ENCODE results near the gene SUPT3H. TPM values are rescaled to one million over a fixed set of nuclear protein-coding genes. Genes with fewer than 3 reads are reported as not detected.
A peak's percentile ranks its signal among the peaks of the same experiment; 100 is the strongest.
"Not testable (repeated sequence)": the region's sequence is repeated elsewhere in the genome, so short reads cannot be mapped to it uniquely, and the experiment has no call there.

The SUPT3H gene
- total RNA-seq, 1 donor: 4.7 TPM

GRCh38 chr6:45148711-45149341, 228.9 kb downstream of the SUPT3H start:
- H3K27ac ChIP-seq (ENCODE audit: low read depth, low read length): peak overlapping the region; percentile 47
- no peaks in the 10 kb centered on the region for H3K9me3 ChIP-seq (ENCODE audit: low read depth, low read length)
- H4K20me1 ChIP-seq (ENCODE audit: insufficient read depth, low read length): no peaks in the 10 kb centered on the region
- H3K4me1 ChIP-seq (ENCODE audit: insufficient read depth, low read length): peaks cover 15% of the 10 kb centered on the region
- H2AFZ ChIP-seq (ENCODE audit: low read length): peak overlapping the region; percentile 13
- peak; percentile 88 for DNase-seq (ENCODE audit: insufficient read length, low spot score, missing footprints)
- H3K4me3 ChIP-seq (ENCODE audit: insufficient read depth, low read length): no peak overlapping the region
- no peaks in the 10 kb centered on the region for H3K27me3 ChIP-seq (ENCODE audit: insufficient read depth, low read length)
- H3K4me2 ChIP-seq (ENCODE audit: insufficient read depth, low read length): peak overlapping the region; percentile 40
- H3K79me2 ChIP-seq (ENCODE audit: insufficient read depth, low read length): no peaks in the 10 kb centered on the region
- TF ChIP-seq CTCF (IDR thresholded peaks at IDR 0.05; ENCODE audit: extremely low read depth, low read depth, low read length): no peak
- no peaks in the 10 kb centered on the region for H3K36me3 ChIP-seq (ENCODE audit: insufficient read depth, low read length)

- no peak for DNase-seq (ENCODE audit: insufficient read length, low spot score, missing footprints)
These were observed 229.5 kb downstream of the SUPT3H start for GRCh38 chr6:45148278-45148677.

DNA sequence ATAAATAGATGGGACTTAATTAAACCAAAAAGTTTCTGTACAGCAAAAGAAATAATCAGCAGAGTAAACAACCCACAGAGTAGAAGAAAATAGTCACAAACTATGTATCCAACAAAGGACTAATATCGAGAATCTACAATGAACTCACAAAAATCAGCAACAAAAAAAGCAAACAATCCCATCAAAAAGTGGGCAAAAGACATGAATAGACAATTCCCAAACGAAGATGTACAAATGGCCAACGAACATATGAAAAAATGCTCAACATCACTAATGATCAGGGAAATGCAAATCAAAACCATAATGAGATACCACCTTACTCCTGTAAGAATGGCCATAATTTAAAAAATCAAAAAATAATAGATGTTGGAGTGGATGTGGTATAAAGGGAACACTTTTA, 232.1 kb downstream of the SUPT3H start:
- not testable (repeated sequence) for H3K4me2 ChIP-seq (ENCODE audit: insufficient read depth, low read length); H3K27ac ChIP-seq (ENCODE audit: low read depth, low read length); H2AFZ ChIP-seq (ENCODE audit: low read length); H3K79me2 ChIP-seq (ENCODE audit: insufficient read depth, low read length); H3K36me3 ChIP-seq (ENCODE audit: insufficient read depth, low read length); H3K27me3 ChIP-seq (ENCODE audit: insufficient read depth, low read length); DNase-seq (ENCODE audit: insufficient read length, low spot score, missing footprints); H3K9me3 ChIP-seq (ENCODE audit: low read depth, low read length); H4K20me1 ChIP-seq (ENCODE audit: insufficient read depth, low read length); H3K4me3 ChIP-seq (ENCODE audit: insufficient read depth, low read length)
- H3K4me1 ChIP-seq (ENCODE audit: insufficient read depth, low read length): peaks cover 15% of the 10 kb centered on the region

More at GRCh38 chr6:45148278-45148677, 229.5 kb downstream of the SUPT3H start:
- Histone ChIP-seq H3K9me3 (ENCODE audit: low read depth, low read length) (no peaks in the 10 kb centered on the region), H3K4me3 (ENCODE audit: insufficient read depth, low read length) (no peak overlapping the region), H4K20me1 (ENCODE audit: insufficient read depth, low read length) (no peaks in the 10 kb centered on the region), H2AFZ (ENCODE audit: low read length) (peak overlapping the region; percentile 13), H3K36me3 (ENCODE audit: insufficient read depth, low read length) (no peaks in the 10 kb centered on the region), H3K4me2 (ENCODE audit: insufficient read depth, low read length) (peak overlapping the region; percentile 40), H3K27me3 (ENCODE audit: insufficient read depth, low read length) (no peaks in the 10 kb centered on the region), H3K79me2 (ENCODE audit: insufficient read depth, low read length) (no peaks in the 10 kb centered on the region), H3K4me1 (ENCODE audit: insufficient read depth, low read length) (peaks cover 15% of the 10 kb centered on the region), H3K27ac (ENCODE audit: low read depth, low read length) (peak overlapping the region; percentile 47)
- TF ChIP-seq CTCF (IDR thresholded peaks at IDR 0.05; ENCODE audit: extremely low read depth, low read depth, low read length): no peak

- Histone ChIP-seq H3K79me2 (ENCODE audit: insufficient read depth, low read length) (no peaks in the 10 kb centered on the region), H3K4me2 (ENCODE audit: insufficient read depth, low read length) (no peak overlapping the region), H3K36me3 (ENCODE audit: insufficient read depth, low read length) (no peaks in the 10 kb centered on the region), H3K27me3 (ENCODE audit: insufficient read depth, low read length) (no peaks in the 10 kb centered on the region), H3K4me1 (ENCODE audit: insufficient read depth, low read length) (no peaks in the 10 kb centered on the region), H2AFZ (ENCODE audit: low read length) (no peak overlapping the region), H4K20me1 (ENCODE audit: insufficient read depth, low read length) (no peaks in the 10 kb centered on the region), H3K4me3 (ENCODE audit: insufficient read depth, low read length) (no peak overlapping the region), H3K9me3 (ENCODE audit: low read depth, low read length) (no peaks in the 10 kb centered on the region), H3K27ac (ENCODE audit: low read depth, low read length) (no peak overlapping the region)
- no peak for DNase-seq (ENCODE audit: insufficient read length, low spot score, missing footprints)
- no peak for TF ChIP-seq CTCF (IDR thresholded peaks at IDR 0.05; ENCODE audit: extremely low read depth, low read depth, low read length)
These were observed 239.0 kb downstream of the SUPT3H start for GRCh38 chr6:45138765-45139164.

Data from osteoblast (primary cell).